CD4-positive, alpha-beta T cell (primary cell): ENCODE data around the gene ZCCHC13. TPM values are rescaled to one million over a fixed set of nuclear protein-coding genes. Genes with fewer than 3 reads are reported as not detected.
A peak's percentile ranks its signal among the peaks of the same experiment; 100 is the strongest.

ENCODE experiments used
- ATAC-seq: fragments of 200-7000 bp; cut with Tn5 transposase; one replicate; pipeline ENCODE4 v1.10.0; 2022; ENCODE audit warnings: mild to moderate bottlenecking; ENCODE audit not compliant: poor library complexity
- CTCF ChIA-PET: fragments of 350-600 bp; sonication (Branson Sonifier 250); formaldehyde crosslinking; loops from one replicate; lab custom pipeline; 2021; ENCODE audit warnings: antibody characterized with exemption, inconsistent platforms; lab: Charles Lee
- POLR2A ChIA-PET: fragments of 350-600 bp; sonication (Branson Sonifier 250); formaldehyde crosslinking; loops from one replicate; lab custom pipeline; 2021; ENCODE audit warnings: antibody characterized with exemption, inconsistent platforms; lab: Charles Lee
- DNase-seq, 14 experiments: peaks; one replicate each; pipeline ENCODE4 v3.0.0-alpha.2; 2013 to 2020; ENCODE audit warnings: mixed read lengths in 2 of 14
- H3K27ac ChIP-seq, 2 donors: one replicate each; pipeline versions ENCODE4 v1.5.1 to v1.7.0; 2013; ENCODE audit warnings: low read length in 2 of 2, low read depth in 1 of 2, mild to moderate bottlenecking in 1 of 2
- H3K27me3 ChIP-seq, 2 experiments: 1 replicate in 1 of 2; 2 replicates in 1 of 2; pipeline versions ENCODE4 v1.6.1 to v1.7.0; 2013; ENCODE audit warnings: low read length in 2 of 2, control low read depth in 1 of 2, mild to moderate bottlenecking in 1 of 2, moderate library complexity in 1 of 2; ENCODE audit not compliant: insufficient read depth in 2 of 2, control insufficient read depth in 1 of 2
- H3K36me3 ChIP-seq: one replicate; pipeline ENCODE4 v1.6.1; 2013; ENCODE audit warnings: low read length, control low read depth; ENCODE audit not compliant: insufficient read depth
- H3K4me1 ChIP-seq: one replicate; pipeline ENCODE4 v1.6.1; 2013; ENCODE audit warnings: low read length, control low read depth; ENCODE audit not compliant: insufficient read depth
- H3K4me3 ChIP-seq: one replicate; pipeline ENCODE4 v1.5.1; 2013; ENCODE audit warnings: mild to moderate bottlenecking, low read length, moderate library complexity
- H3K9me3 ChIP-seq, 2 experiments: 1 replicate in 1 of 2; 2 replicates in 1 of 2; pipeline versions ENCODE4 v1.6.1 to v1.7.0; 2013; ENCODE audit warnings: low read length in 2 of 2, mild to moderate bottlenecking in 2 of 2, control low read depth in 1 of 2, moderate library complexity in 1 of 2; ENCODE audit not compliant: control insufficient read depth in 1 of 2, insufficient read depth in 1 of 2
- H3K27ac Mint-ChIP-seq: one replicate; pipeline ENCODE4 v1.8.0; 2020; ENCODE audit warnings: mixed read lengths
- H3K27me3 Mint-ChIP-seq: one replicate; pipeline ENCODE4 v1.8.0; 2021; ENCODE audit warnings: mixed read lengths
- H3K36me3 Mint-ChIP-seq: one replicate; pipeline ENCODE4 v1.8.0; 2021; ENCODE audit warnings: low read depth, mixed read lengths
- H3K4me1 Mint-ChIP-seq: one replicate; pipeline ENCODE4 v1.8.0; 2021; ENCODE audit warnings: low read depth, mixed read lengths
- H3K4me3 Mint-ChIP-seq: one replicate; pipeline ENCODE4 v1.8.0; 2020; ENCODE audit warnings: mild to moderate bottlenecking, mixed read lengths
- H3K9me3 Mint-ChIP-seq: one replicate; pipeline ENCODE4 v1.8.0; 2020; ENCODE audit warnings: mixed read lengths
- intact Hi-C, 2 experiments: fragments of 100-400 bp; cut with DNase I in 1 of 2; cut with micrococcal nuclease in 1 of 2; formaldehyde crosslinking; loops; one replicate each; pipeline versions ENCODE4 v1.15.1 to v1.9.0; 2023 to 2025; cut with DNase I, micrococcal nuclease
- total RNA-seq, 174 experiments: library from RNA in 2 of 174; stranded (reverse) in 2 of 174; gene quantifications; one replicate each; pipeline ENCODE4 v1.2.3 and lab custom pipeline; 2021 to 2026
- TF ChIP-seq, protein P1 (sequence below): fragments of 200-600 bp; IDR thresholded peaks from one replicate; pipeline ENCODE4 v1.8.0; 2022; ENCODE audit warnings: antibody characterized with exemption, mild to moderate bottlenecking

ZCCHC13 gene
- total RNA-seq, 2 experiments from 2014 or later = not detected

DNA sequence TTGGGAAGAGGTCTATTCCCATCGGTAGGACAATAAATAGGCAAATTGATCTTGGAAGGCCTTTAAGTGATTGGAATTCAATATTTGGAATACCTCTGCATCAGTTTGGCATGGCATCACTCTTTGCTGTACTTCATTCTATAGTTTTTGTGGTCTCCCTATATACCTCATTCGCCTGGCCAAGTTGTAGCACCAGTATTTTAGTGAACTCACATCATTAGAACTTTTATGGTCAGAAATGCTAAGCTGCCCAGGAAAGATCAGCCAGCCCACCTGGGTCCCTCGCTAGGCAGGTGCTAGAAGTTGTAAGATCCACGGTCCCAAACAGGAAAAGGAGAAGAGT lies 40.3 kb downstream of the ZCCHC13 start:
- Mint-ChIP-seq H3K27me3 (peaks cover 4% of the 10 kb centered on the region), H3K36me3 (no peaks in the 10 kb centered on the region), H3K9me3 (no peaks in the 10 kb centered on the region), H3K4me1 (peaks cover 4% of the 10 kb centered on the region), H3K4me3 (no peak overlapping the region), H3K27ac (no peak overlapping the region)
- intact Hi-C loops = loop anchor here (1.0 to 10.0 kb wide), 4 partner anchors 109 to 489 kb away; no protein-coding TSS in a partner anchor
- H3K27me3 ChIP-seq = no peaks in the 10 kb centered on the region
- no peaks in the 10 kb centered on the region for H3K36me3 ChIP-seq
- no peak for ATAC-seq
- peaks cover 0 to 2% of the 10 kb centered on the region in 2 experiments for H3K9me3 ChIP-seq
- H3K4me1 ChIP-seq = peaks cover 2% of the 10 kb centered on the region
- POLR2A ChIA-PET = no interaction called here
- CTCF ChIA-PET = interaction anchor here (0.7 kb wide), 1 partner anchor 60 kb away, joined by 3 read pairs; no protein-coding TSS in a partner anchor
- no peak for DNase-seq
- TF ChIP-seq, protein P1, sequence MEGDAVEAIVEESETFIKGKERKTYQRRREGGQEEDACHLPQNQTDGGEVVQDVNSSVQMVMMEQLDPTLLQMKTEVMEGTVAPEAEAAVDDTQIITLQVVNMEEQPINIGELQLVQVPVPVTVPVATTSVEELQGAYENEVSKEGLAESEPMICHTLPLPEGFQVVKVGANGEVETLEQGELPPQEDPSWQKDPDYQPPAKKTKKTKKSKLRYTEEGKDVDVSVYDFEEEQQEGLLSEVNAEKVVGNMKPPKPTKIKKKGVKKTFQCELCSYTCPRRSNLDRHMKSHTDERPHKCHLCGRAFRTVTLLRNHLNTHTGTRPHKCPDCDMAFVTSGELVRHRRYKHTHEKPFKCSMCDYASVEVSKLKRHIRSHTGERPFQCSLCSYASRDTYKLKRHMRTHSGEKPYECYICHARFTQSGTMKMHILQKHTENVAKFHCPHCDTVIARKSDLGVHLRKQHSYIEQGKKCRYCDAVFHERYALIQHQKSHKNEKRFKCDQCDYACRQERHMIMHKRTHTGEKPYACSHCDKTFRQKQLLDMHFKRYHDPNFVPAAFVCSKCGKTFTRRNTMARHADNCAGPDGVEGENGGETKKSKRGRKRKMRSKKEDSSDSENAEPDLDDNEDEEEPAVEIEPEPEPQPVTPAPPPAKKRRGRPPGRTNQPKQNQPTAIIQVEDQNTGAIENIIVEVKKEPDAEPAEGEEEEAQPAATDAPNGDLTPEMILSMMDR = peak; percentile 13
- H3K4me3 ChIP-seq = no peak overlapping the region
- no peak overlapping the region for H3K27ac ChIP-seq

DNA sequence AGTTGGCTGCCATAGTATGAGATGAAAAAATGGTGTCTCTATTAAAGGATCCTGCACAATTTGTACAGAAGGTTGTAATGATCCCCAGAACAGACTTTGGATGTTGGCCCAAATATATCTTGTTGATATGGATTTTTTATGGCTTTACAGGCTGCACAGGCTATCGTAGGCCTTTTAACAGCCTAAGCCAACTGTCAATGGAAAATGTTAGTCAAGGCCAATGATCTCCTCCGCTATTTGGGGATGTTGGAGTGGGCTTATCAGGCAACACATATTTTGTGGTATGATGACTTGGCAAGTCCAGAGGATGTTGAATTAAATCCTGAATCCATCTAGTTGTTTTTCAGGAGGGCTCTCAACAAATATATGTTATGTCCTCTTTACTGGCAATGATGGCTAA lies 42.1 kb downstream of the ZCCHC13 start:
- peaks cover 4% of the 10 kb centered on the region for H3K4me1 Mint-ChIP-seq
- no peaks in the 10 kb centered on the region for H3K9me3 Mint-ChIP-seq
- intact Hi-C loops = loop anchor here in 1 of 2 experiments (10.0 kb wide), 1 partner anchor 111 kb away; no protein-coding TSS in a partner anchor

GRCh38 chrX:74349387-74349786 lies 45.4 kb downstream of the ZCCHC13 start:
- ChIA-PET POLR2A (no interaction called here), CTCF (no interaction called here)
- H3K4me1 Mint-ChIP-seq = peaks cover 9% of the 10 kb centered on the region

More for the DNA sequence above, 42.1 kb downstream of the ZCCHC13 start:
- Histone ChIP-seq H3K9me3 (no peaks in the 10 kb centered on the region), H3K27me3 (no peaks in the 10 kb centered on the region), H3K4me1 (peaks cover 2% of the 10 kb centered on the region), H3K36me3 (no peaks in the 10 kb centered on the region), H3K4me3 (no peak overlapping the region), H3K27ac (no peak overlapping the region)
- TF ChIP-seq, protein P1 = no peak
- Mint-ChIP-seq H3K36me3 (no peaks in the 10 kb centered on the region), H3K27ac (no peak overlapping the region), H3K27me3 (peaks cover 4% of the 10 kb centered on the region), H3K4me3 (no peak overlapping the region)
- ChIA-PET POLR2A (no interaction called here), CTCF (no interaction called here)
- no peak for DNase-seq
- no peak for ATAC-seq

More at GRCh38 chrX:74349387-74349786, 45.4 kb downstream of the ZCCHC13 start:
- TF ChIP-seq, protein P1 = no peak
- ATAC-seq (no peak), DNase-seq (no peak)
- H3K9me3 ChIP-seq = no peaks in the 10 kb centered on the region
- H3K27me3 ChIP-seq = no peaks in the 10 kb centered on the region
- H3K27ac ChIP-seq = no peak overlapping the region
- Mint-ChIP-seq H3K36me3 (no peaks in the 10 kb centered on the region), H3K27me3 (no peaks in the 10 kb centered on the region), H3K4me3 (no peak overlapping the region), H3K9me3 (no peaks in the 10 kb centered on the region), H3K27ac (no peak overlapping the region)
- no peaks in the 10 kb centered on the region for H3K4me1 ChIP-seq
- H3K4me3 ChIP-seq = no peak overlapping the region
- intact Hi-C loops = loop anchor here in 1 of 2 experiments (10.0 kb wide), 1 partner anchor 115 kb away; no protein-coding TSS in a partner anchor
- H3K36me3 ChIP-seq = no peaks in the 10 kb centered on the region
